ENCODE measurements around the gene B4GALNT1. TPM values are rescaled to one million over a fixed set of nuclear protein-coding genes. Genes with fewer than 3 reads are reported as not detected.
"Not testable (repeated sequence)": the region's sequence is repeated elsewhere in the genome, so short reads cannot be mapped to it uniquely, and the experiment has no call there.

B4GALNT1 gene
- total and polyA plus RNA-seq, 4 donors, result 0.11 to 0.30 (median 0.25) TPM; not detected in 1

DNA sequence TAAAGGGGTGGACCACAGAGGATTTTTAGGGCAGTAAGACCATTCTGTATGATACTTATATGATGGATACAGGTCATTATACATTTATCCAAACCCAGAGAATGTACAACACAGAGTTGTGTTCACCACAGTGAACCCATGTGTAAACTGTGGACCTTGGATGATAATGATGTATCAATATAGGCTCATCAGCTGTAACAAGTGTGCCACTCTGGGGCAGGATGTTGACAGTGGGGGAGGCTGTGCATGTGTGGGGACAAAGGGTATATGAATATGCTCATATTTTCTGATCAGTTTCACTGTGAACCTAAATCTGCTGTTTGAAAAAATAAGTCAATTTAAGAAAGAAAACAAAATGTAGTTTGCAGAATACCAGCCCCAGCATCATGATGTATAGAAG is 46.7 kb upstream of the B4GALNT1 start:
- H3K9me3 ChIP-seq (ENCODE audit: control insufficient read depth in 4 of 4, low read length in 3 of 4), result no peaks in the 10 kb centered on the region
- H3K27ac ChIP-seq (ENCODE audit: low read depth in 1 of 2, low read length in 2 of 2), result no peak overlapping the region
- no peak for DNase-seq (ENCODE audit: low spot score)
- no peak overlapping the region for H3K9ac ChIP-seq (ENCODE audit: low read depth in 1 of 2, low read length in 2 of 2)
- no peaks in the 10 kb centered on the region for H3K27me3 ChIP-seq (ENCODE audit: control insufficient read depth in 4 of 4, insufficient read depth in 4 of 4, low read length in 3 of 4)
- no peaks in the 10 kb centered on the region for H3K4me1 ChIP-seq (ENCODE audit: control insufficient read depth in 4 of 4, insufficient read depth in 4 of 4, low read length in 3 of 4)
- no peak overlapping the region for H3K4me3 ChIP-seq (ENCODE audit: low read depth in 1 of 3, low read length in 3 of 3)
- TF ChIP-seq, protein P1, sequence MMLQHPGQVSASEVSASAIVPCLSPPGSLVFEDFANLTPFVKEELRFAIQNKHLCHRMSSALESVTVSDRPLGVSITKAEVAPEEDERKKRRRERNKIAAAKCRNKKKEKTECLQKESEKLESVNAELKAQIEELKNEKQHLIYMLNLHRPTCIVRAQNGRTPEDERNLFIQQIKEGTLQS (IDR thresholded peaks at IDR 0.05), result no peak
- TF ChIP-seq NR2F2 (IDR thresholded peaks at IDR 0.05) (no peak), YY1 (IDR thresholded peaks at IDR 0.05) (no peak), FOXA1 (IDR thresholded peaks at IDR 0.05) (no peak), GABPA (IDR thresholded peaks at IDR 0.05 in 1 of 2, conservative IDR thresholded peaks at IDR 0.05 in 1 of 2) (no peak), HNF4A (conservative IDR thresholded peaks at IDR 0.05) (no peak)
- H3K36me3 ChIP-seq (ENCODE audit: control insufficient read depth in 4 of 4, insufficient read depth in 3 of 4, low read depth in 1 of 4, low read length in 3 of 4), result no peaks in the 10 kb centered on the region

DNA sequence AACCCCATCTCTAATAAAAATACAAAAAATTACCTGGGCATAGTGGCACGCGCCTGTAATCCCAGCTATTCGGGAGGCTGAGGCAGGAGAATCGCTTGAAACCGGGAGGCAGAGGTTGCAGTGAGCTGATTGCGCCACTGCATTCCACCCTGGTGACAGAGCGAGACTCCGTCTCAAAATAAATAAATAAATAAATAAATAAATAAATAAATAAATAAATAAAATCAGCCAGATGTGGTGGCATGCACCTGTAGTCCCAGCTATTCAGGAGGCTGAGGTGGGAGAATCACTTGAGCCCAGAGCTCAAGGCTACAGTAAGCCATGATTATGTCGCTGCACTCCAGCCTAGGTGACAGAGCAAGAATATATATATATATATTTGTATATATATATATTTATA is 44.9 kb upstream of the B4GALNT1 start:
- DNase-seq (ENCODE audit: low spot score); H3K9ac ChIP-seq (ENCODE audit: low read depth in 1 of 2, low read length in 2 of 2); H3K4me1 ChIP-seq (ENCODE audit: control insufficient read depth in 4 of 4, insufficient read depth in 4 of 4, low read length in 3 of 4); H3K9me3 ChIP-seq (ENCODE audit: control insufficient read depth in 4 of 4, low read length in 3 of 4); H3K36me3 ChIP-seq (ENCODE audit: control insufficient read depth in 4 of 4, insufficient read depth in 3 of 4, low read depth in 1 of 4, low read length in 3 of 4); H3K27me3 ChIP-seq (ENCODE audit: control insufficient read depth in 4 of 4, insufficient read depth in 4 of 4, low read length in 3 of 4); H3K4me3 ChIP-seq (ENCODE audit: low read depth in 1 of 3, low read length in 3 of 3); H3K27ac ChIP-seq (ENCODE audit: low read depth in 1 of 2, low read length in 2 of 2): not testable (repeated sequence)
- WGBS, result 86% methylated on average over 9 of the region's 9 CpGs

DNA sequence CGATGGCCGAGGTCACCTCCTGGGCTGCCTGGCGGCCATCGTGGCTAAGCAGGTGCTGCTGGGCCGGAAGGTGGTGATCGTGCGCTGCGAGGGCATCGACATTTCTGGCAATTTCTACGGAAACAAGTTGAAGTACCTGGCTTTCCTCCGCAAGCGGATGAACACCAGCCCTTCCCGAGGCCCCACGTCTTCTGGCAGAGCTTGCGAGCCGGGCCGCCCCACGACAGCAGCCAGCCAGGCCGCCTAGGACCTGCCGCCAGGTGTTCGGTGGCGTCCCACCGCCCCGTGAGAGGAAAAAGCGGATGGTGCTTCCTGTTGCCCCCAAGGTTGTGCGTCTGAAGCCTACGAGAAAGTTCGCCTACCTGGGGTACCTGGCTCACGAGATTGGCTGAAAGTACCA is 41.7 kb upstream of the B4GALNT1 start:
- no peak for DNase-seq (ENCODE audit: low spot score)
- Histone ChIP-seq H3K36me3 (ENCODE audit: control insufficient read depth in 4 of 4, insufficient read depth in 3 of 4, low read depth in 1 of 4, low read length in 3 of 4) (no peaks in the 10 kb centered on the region), H3K4me1 (ENCODE audit: control insufficient read depth in 4 of 4, insufficient read depth in 4 of 4, low read length in 3 of 4) (no peaks in the 10 kb centered on the region), H3K27ac (ENCODE audit: low read depth in 1 of 2, low read length in 2 of 2) (no peak overlapping the region), H3K27me3 (ENCODE audit: control insufficient read depth in 4 of 4, insufficient read depth in 4 of 4, low read length in 3 of 4) (no peaks in the 10 kb centered on the region), H3K9ac (ENCODE audit: low read depth in 1 of 2, low read length in 2 of 2) (no peak overlapping the region), H3K4me3 (ENCODE audit: low read depth in 1 of 3, low read length in 3 of 3) (no peak overlapping the region), H3K9me3 (ENCODE audit: control insufficient read depth in 4 of 4, low read length in 3 of 4) (no peaks in the 10 kb centered on the region)
- 90% methylated on average over 29 of the region's 29 CpGs for WGBS
- TF ChIP-seq JUND (IDR thresholded peaks at IDR 0.05) (no peak), FOXA1 (IDR thresholded peaks at IDR 0.05) (no peak), FOXA2 (IDR thresholded peaks at IDR 0.05) (no peak), GABPA (IDR thresholded peaks at IDR 0.05 in 1 of 2, conservative IDR thresholded peaks at IDR 0.05 in 1 of 2) (no peak), TAF1 (conservative IDR thresholded peaks at IDR 0.05) (no peak), RAD21 (IDR thresholded peaks at IDR 0.05) (no peak), HNF4A (conservative IDR thresholded peaks at IDR 0.05) (no peak), NR2F2 (IDR thresholded peaks at IDR 0.05) (no peak), HNF4G (IDR thresholded peaks at IDR 0.05) (no peak), EGR1 (IDR thresholded peaks at IDR 0.05; ENCODE audit: low read depth in 2 of 2) (no peak), RXRA (IDR thresholded peaks at IDR 0.05) (no peak)
- TF ChIP-seq, protein P2, sequence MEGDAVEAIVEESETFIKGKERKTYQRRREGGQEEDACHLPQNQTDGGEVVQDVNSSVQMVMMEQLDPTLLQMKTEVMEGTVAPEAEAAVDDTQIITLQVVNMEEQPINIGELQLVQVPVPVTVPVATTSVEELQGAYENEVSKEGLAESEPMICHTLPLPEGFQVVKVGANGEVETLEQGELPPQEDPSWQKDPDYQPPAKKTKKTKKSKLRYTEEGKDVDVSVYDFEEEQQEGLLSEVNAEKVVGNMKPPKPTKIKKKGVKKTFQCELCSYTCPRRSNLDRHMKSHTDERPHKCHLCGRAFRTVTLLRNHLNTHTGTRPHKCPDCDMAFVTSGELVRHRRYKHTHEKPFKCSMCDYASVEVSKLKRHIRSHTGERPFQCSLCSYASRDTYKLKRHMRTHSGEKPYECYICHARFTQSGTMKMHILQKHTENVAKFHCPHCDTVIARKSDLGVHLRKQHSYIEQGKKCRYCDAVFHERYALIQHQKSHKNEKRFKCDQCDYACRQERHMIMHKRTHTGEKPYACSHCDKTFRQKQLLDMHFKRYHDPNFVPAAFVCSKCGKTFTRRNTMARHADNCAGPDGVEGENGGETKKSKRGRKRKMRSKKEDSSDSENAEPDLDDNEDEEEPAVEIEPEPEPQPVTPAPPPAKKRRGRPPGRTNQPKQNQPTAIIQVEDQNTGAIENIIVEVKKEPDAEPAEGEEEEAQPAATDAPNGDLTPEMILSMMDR (IDR thresholded peaks at IDR 0.05; ENCODE audit: low read depth, low read length, missing input control), result no peak
- TF ChIP-seq, protein P1 (IDR thresholded peaks at IDR 0.05), result no peak
- TF ChIP-seq, protein P3, sequence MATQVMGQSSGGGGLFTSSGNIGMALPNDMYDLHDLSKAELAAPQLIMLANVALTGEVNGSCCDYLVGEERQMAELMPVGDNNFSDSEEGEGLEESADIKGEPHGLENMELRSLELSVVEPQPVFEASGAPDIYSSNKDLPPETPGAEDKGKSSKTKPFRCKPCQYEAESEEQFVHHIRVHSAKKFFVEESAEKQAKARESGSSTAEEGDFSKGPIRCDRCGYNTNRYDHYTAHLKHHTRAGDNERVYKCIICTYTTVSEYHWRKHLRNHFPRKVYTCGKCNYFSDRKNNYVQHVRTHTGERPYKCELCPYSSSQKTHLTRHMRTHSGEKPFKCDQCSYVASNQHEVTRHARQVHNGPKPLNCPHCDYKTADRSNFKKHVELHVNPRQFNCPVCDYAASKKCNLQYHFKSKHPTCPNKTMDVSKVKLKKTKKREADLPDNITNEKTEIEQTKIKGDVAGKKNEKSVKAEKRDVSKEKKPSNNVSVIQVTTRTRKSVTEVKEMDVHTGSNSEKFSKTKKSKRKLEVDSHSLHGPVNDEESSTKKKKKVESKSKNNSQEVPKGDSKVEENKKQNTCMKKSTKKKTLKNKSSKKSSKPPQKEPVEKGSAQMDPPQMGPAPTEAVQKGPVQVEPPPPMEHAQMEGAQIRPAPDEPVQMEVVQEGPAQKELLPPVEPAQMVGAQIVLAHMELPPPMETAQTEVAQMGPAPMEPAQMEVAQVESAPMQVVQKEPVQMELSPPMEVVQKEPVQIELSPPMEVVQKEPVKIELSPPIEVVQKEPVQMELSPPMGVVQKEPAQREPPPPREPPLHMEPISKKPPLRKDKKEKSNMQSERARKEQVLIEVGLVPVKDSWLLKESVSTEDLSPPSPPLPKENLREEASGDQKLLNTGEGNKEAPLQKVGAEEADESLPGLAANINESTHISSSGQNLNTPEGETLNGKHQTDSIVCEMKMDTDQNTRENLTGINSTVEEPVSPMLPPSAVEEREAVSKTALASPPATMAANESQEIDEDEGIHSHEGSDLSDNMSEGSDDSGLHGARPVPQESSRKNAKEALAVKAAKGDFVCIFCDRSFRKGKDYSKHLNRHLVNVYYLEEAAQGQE (IDR thresholded peaks at IDR 0.05), result no peak
- TF ChIP-seq, protein P4, sequence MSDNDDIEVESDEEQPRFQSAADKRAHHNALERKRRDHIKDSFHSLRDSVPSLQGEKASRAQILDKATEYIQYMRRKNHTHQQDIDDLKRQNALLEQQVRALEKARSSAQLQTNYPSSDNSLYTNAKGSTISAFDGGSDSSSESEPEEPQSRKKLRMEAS (IDR thresholded peaks at IDR 0.05), result no peak
- TF ChIP-seq, protein P5, sequence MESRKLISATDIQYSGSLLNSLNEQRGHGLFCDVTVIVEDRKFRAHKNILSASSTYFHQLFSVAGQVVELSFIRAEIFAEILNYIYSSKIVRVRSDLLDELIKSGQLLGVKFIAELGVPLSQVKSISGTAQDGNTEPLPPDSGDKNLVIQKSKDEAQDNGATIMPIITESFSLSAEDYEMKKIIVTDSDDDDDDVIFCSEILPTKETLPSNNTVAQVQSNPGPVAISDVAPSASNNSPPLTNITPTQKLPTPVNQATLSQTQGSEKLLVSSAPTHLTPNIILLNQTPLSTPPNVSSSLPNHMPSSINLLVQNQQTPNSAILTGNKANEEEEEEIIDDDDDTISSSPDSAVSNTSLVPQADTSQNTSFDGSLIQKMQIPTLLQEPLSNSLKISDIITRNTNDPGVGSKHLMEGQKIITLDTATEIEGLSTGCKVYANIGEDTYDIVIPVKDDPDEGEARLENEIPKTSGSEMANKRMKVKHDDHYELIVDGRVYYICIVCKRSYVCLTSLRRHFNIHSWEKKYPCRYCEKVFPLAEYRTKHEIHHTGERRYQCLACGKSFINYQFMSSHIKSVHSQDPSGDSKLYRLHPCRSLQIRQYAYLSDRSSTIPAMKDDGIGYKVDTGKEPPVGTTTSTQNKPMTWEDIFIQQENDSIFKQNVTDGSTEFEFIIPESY (IDR thresholded peaks at IDR 0.05), result no peak

Measured in liver (tissue), 9 donors.